IMR-90 (cell line): ENCODE results near the gene OPN1SW. TPM values are rescaled to one million over a fixed set of nuclear protein-coding genes. Genes with fewer than 3 reads are reported as not detected.

Source experiments
- ATAC-seq: fragments of 200-7000 bp; cut with Tn5 transposase; 2 replicates; pipeline ENCODE4 v1.9.1; 2020; ENCODE audit warnings: low read depth, mild to moderate bottlenecking, moderate library complexity
- BruUV-seq: library from RNA; stranded (reverse); fragments of 400-500 nt; replicated peaks from 2 replicates; lab custom pipeline; 2021; lab: Mats Ljungman, UMichigan
- CTCF ChIA-PET: fragments of 300-600 bp; formaldehyde crosslinking; extraction: SDS; loops from one replicate; lab custom pipeline; 2021; ENCODE audit warnings: antibody characterized with exemption; lab: Yijun Ruan, JAX
- POLR2A ChIA-PET: fragments of 300-600 bp; sonication (Branson Sonifier 250); formaldehyde crosslinking; loops from one replicate; lab custom pipeline; 2022; ENCODE audit warnings: antibody characterized with exemption; ENCODE audit not compliant: unreplicated experiment; lab: Charles Lee
- DNase-seq: peaks from one replicate; pipeline ENCODE4 v3.0.0; 2013
- H2AFZ ChIP-seq: replicated peaks from 2 replicates; pipeline ENCODE3; 2013; ENCODE audit warnings: low read length, mild to moderate bottlenecking; ENCODE audit not compliant: poor library complexity
- H2AK5ac ChIP-seq: 2 replicates; pipeline ENCODE4 v1.6.1; 2013; ENCODE audit warnings: low read depth, low read length, inconsistent platforms
- H2AK9ac ChIP-seq: replicated peaks from 2 replicates; pipeline ENCODE3; 2013; ENCODE audit warnings: mild to moderate bottlenecking, low read depth, low read length, moderate library complexity; ENCODE audit not compliant: poor library complexity
- H2BK120ac ChIP-seq: 2 replicates; pipeline ENCODE4 v1.6.1; 2013; ENCODE audit warnings: low read depth, low read length, inconsistent platforms
- H2BK15ac ChIP-seq: 3 replicates; pipeline ENCODE4 v1.6.1; 2013; ENCODE audit warnings: low read depth, low read length, inconsistent platforms
- H2BK20ac ChIP-seq: 2 replicates; pipeline ENCODE4 v1.6.1; 2013; ENCODE audit warnings: low read depth, mild to moderate bottlenecking, inconsistent platforms, low read length, moderate library complexity
- H2BK5ac ChIP-seq: 2 replicates; pipeline ENCODE4 v1.6.1; 2013; ENCODE audit warnings: mild to moderate bottlenecking, low read depth, low read length, inconsistent platforms; ENCODE audit not compliant: poor library complexity, severe bottlenecking
- H3K14ac ChIP-seq: replicated peaks from 2 replicates; pipeline ENCODE4 v1.6.1; 2013; ENCODE audit warnings: low read depth, low read length, inconsistent platforms
- H3K18ac ChIP-seq: 2 replicates; pipeline ENCODE4 v1.6.1; 2013; ENCODE audit warnings: low read depth, low read length, control low read depth
- H3K23ac ChIP-seq: 2 replicates; pipeline ENCODE4 v1.6.1; 2013; ENCODE audit warnings: low read depth, low read length, inconsistent platforms
- H3K27ac ChIP-seq: 2 replicates; pipeline ENCODE4 v1.5.1; 2013; ENCODE audit warnings: mild to moderate bottlenecking, control low read depth, low read length; ENCODE audit not compliant: insufficient read depth
- H3K27me3 ChIP-seq: 2 replicates; pipeline ENCODE4 v1.6.1; 2013; ENCODE audit warnings: low read length; ENCODE audit not compliant: control insufficient read depth, insufficient read depth
- H3K36me3 ChIP-seq: 2 replicates; pipeline ENCODE4 v1.6.1; 2013; ENCODE audit warnings: low read length, mixed read lengths; ENCODE audit not compliant: control insufficient read depth, insufficient read depth
- H3K4ac ChIP-seq: 2 replicates; pipeline ENCODE4 v1.6.1; 2013; ENCODE audit warnings: low read depth, low read length, inconsistent platforms
- H3K4me1 ChIP-seq: 2 replicates; pipeline ENCODE4 v1.6.1; 2013; ENCODE audit warnings: low read length, mixed read lengths; ENCODE audit not compliant: control insufficient read depth, insufficient read depth
- H3K4me2 ChIP-seq: 2 replicates; pipeline ENCODE4 v1.6.1; 2013; ENCODE audit warnings: low read depth, mild to moderate bottlenecking, control low read depth, low read length, moderate library complexity
- H3K4me3 ChIP-seq: 2 replicates; pipeline ENCODE4 v1.5.1; 2013; ENCODE audit warnings: low read depth, mild to moderate bottlenecking, control low read depth, low read length, moderate library complexity; ENCODE audit not compliant: insufficient read depth
- H3K56ac ChIP-seq: 2 replicates; pipeline ENCODE4 v1.6.1; 2013; ENCODE audit warnings: low read length, inconsistent platforms; ENCODE audit not compliant: insufficient read depth; ENCODE audit errors: extremely low read depth
- H3K79me1 ChIP-seq, 2 experiments: 2 replicates each; pipeline ENCODE4 v1.6.1; 2013; ENCODE audit warnings: low read length in 2 of 2, inconsistent platforms in 1 of 2, low read depth in 1 of 2
- H3K9ac ChIP-seq: 2 replicates; pipeline ENCODE4 v1.6.1; 2013; ENCODE audit warnings: low read depth, low read length, control low read depth
- H3K9me1 ChIP-seq: 2 replicates; pipeline ENCODE4 v1.6.1; 2013; ENCODE audit warnings: low read length, inconsistent platforms; ENCODE audit not compliant: insufficient read depth
- H3K9me3 ChIP-seq: 2 replicates; pipeline ENCODE4 v1.6.1; 2013; ENCODE audit warnings: low read length; ENCODE audit not compliant: control insufficient read depth, insufficient read depth
- H4K20me1 ChIP-seq: 2 replicates; pipeline ENCODE4 v1.6.1; 2013; ENCODE audit warnings: low read length, inconsistent platforms; ENCODE audit not compliant: insufficient read depth
- H4K5ac ChIP-seq: 2 replicates; pipeline ENCODE4 v1.6.1; 2013; ENCODE audit warnings: mild to moderate bottlenecking, low read depth, low read length, control low read depth
- H4K8ac ChIP-seq, 2 experiments: 2 replicates each; pipeline ENCODE4 v1.6.1; 2013; ENCODE audit warnings: low read depth in 2 of 2, low read length in 2 of 2, control low read depth in 1 of 2, inconsistent platforms in 1 of 2
- H4K91ac ChIP-seq: 2 replicates; pipeline ENCODE4 v1.6.1; 2013; ENCODE audit warnings: low read depth, low read length, inconsistent platforms; ENCODE audit not compliant: insufficient read depth
- CHD1 ChIP-seq: IDR thresholded peaks from 2 replicates; pipeline ENCODE4 v1.6.1; 2012; ENCODE audit warnings: low read depth, low read length, improper control_type of control experiment
- MAFK ChIP-seq: IDR thresholded peaks from 2 replicates; pipeline ENCODE4 v1.6.1; 2012; ENCODE audit warnings: low read depth, low read length, improper control_type of control experiment
- WGBS, 2 experiments: methylation state at CpG; one replicate each; pipeline versions ENCODE4 v1.1.5 to v1.1.7; 2013; ENCODE audit warnings: missing lambda C conversion rate in 2 of 2; ENCODE audit not compliant: insufficient read length in 1 of 2; ENCODE audit errors: extremely low coverage in 2 of 2; 5-methylcytosine and 5-hydroxymethylcytosine counted together
- dilution Hi-C: fragments of 300-500 bp; cut with HindIII; formaldehyde crosslinking; loops from one replicate; pipeline ENCODE4 v1.14.3; 2018; ENCODE audit warnings: low sequenced_read_pairs; ENCODE audit not compliant: unreplicated experiment
- in situ Hi-C: fragments of 300-500 bp; cut with MboI; formaldehyde crosslinking; loops from 3 replicates; pipeline ENCODE4 v1.14.3; 2019; ENCODE audit warnings: low sequenced_read_pairs, inconsistent platforms, mixed read lengths
- intact Hi-C: fragments of 100-400 bp; cut with micrococcal nuclease; formaldehyde crosslinking; loops from 2 replicates; pipeline ENCODE4 v1.10.0; 2022
- polyA plus RNA-seq, 3 experiments: library from polyadenylated mRNA; depleted of rRNA; stranded (reverse); fragments of >200 nt; gene quantifications; 2 replicates each; pipeline ENCODE4 v1.2.3, GENCODE V29; 2012; ENCODE audit warnings: low replicate concordance in 1 of 3
- total RNA-seq: library from RNA; depleted of rRNA; stranded (reverse); fragments of >200 nt; gene quantifications from 2 replicates; pipeline ENCODE4 v1.2.3, GENCODE V29; 2012

The OPN1SW gene
- total and polyA plus RNA-seq, 2 of the 4 experiments (the other 2 are of a cell fraction), result not detected

DNA sequence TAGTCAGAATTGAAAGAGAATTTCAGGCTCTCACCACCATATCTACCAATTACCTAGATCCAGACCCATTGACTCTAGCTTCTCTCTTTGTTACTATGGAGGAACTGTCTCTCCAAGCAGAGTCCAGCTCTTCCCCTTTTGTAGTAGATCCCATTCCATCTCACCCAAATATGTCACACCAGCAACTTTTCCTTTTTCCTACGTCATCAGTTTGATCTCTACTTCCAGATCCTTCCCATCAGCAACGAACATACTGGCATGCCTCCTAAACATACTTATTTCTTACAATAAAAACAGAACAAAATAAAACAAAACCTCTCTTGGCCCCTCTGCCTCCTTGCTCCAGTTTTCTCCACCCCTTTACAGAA, 42.3 kb downstream of the OPN1SW start:
- H2AK5ac ChIP-seq, result no peak overlapping the region
- DNase-seq, result no peak
- H4K8ac ChIP-seq, result no peak overlapping the region
- H3K14ac ChIP-seq, result no peak overlapping the region
- in situ Hi-C loops, result no loop called here
- no peak overlapping the region for H3K27ac ChIP-seq
- TF ChIP-seq MAFK (peak; percentile 7; the same call in 1 of the 2 replicates), CHD1 (no peak)
- H3K27me3 ChIP-seq, result peaks cover 19% of the 10 kb centered on the region
- no peak overlapping the region for H3K56ac ChIP-seq
- no peak overlapping the region for H4K5ac ChIP-seq
- no peak overlapping the region for H2AFZ ChIP-seq
- no peak overlapping the region for H2BK20ac ChIP-seq
- no peak overlapping the region for H3K4me2 ChIP-seq
- H3K9me1 ChIP-seq, result peaks cover 5% of the 10 kb centered on the region; the same call in 1 of the 2 replicates
- 78% methylated on average over 2 of the region's 2 CpGs; no CpG with 5 or more reads in 1 of the 2 experiments for WGBS, 2 experiments
- dilution Hi-C loops, result no loop called here
- H3K18ac ChIP-seq, result no peak overlapping the region
- POLR2A ChIA-PET, result no interaction called here
- CTCF ChIA-PET, result interaction anchor here (1.0 kb wide), 1 partner anchor 7 kb away, joined by 3 read pairs; no protein-coding TSS in a partner anchor
- no peaks in the 10 kb centered on the region for H4K20me1 ChIP-seq
- no peak overlapping the region for H4K91ac ChIP-seq
- H3K9ac ChIP-seq, result no peak overlapping the region
- H2AK9ac ChIP-seq, result no peak overlapping the region
- no peak overlapping the region for H3K4ac ChIP-seq
- BruUV-seq, result no TSS peak
- no peak overlapping the region for H2BK120ac ChIP-seq
- no peak overlapping the region for H2BK15ac ChIP-seq
- H3K36me3 ChIP-seq, result no peaks in the 10 kb centered on the region
- no peak for ATAC-seq
- H3K4me3 ChIP-seq, result no peak overlapping the region
- no peak overlapping the region for H2BK5ac ChIP-seq
- H3K23ac ChIP-seq, result no peak overlapping the region
- intact Hi-C loops, result no loop called here
- no peaks in the 10 kb centered on the region for H3K9me3 ChIP-seq
- H3K79me1 ChIP-seq, result peaks cover 0 to 6% of the 10 kb centered on the region in 2 experiments; a peak in 2 of 4 replicates
- H3K4me1 ChIP-seq, result peaks cover 5% of the 10 kb centered on the region
